ENCODE measurements around the gene MPL. TPM values are rescaled to one million over a fixed set of nuclear protein-coding genes. Genes with fewer than 3 reads are reported as not detected.

The MPL gene
- total RNA-seq, 1 experiment from 2014 or later: 0.15 TPM

DNA sequence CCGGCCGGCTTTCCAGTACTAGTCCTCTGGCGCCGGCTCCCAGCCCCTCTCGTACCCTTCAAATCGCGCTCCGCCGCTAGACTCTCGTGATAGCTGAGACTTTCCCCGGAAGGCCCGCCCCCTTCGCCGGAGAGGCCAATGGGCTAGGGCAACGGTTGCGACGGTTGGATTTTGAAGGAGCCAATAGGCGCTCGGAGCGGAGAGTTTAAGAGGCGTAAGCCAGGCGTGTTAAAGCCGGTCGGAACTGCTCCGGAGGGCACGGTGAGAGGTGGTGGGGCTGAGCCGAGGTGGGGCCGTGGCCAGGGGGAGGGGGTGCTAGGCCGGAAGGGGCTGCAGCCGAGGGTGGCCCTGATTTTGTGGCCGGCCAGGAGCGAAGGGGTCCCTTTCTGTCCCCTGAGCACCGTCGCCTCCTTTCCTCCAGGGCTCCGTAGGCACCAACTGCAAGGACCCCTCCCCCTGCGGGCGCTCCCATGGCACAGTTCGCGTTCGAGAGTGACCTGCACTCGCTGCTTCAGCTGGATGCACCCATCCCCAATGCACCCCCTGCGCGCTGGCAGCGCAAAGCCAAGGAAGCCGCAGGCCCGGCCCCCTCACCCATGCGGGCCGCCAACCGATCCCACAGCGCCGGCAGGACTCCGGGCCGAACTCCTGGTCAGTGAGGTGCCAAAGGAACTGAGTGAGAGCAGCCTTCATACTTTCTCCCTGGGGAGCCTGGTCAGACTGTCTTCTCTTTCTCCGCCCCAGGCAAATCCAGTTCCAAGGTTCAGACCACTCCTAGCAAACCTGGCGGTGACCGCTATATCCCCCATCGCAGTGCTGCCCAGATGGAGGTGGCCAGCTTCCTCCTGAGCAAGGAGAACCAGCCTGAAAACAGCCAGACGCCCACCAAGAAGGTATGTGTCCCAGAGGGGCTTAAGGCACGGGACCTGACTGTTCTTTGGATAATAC, 21.4 kb downstream of the MPL start, which contains the start of gene CDC20 (continued):
- TF ChIP-seq, protein P1, sequence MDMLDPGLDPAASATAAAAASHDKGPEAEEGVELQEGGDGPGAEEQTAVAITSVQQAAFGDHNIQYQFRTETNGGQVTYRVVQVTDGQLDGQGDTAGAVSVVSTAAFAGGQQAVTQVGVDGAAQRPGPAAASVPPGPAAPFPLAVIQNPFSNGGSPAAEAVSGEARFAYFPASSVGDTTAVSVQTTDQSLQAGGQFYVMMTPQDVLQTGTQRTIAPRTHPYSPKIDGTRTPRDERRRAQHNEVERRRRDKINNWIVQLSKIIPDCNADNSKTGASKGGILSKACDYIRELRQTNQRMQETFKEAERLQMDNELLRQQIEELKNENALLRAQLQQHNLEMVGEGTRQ (CRISPR knock-in tag; IDR thresholded peaks at IDR 0.05): no peak
- TF ChIP-seq ZNF219 (CRISPR knock-in tag; IDR thresholded peaks at IDR 0.05; ENCODE audit: borderline replicate concordance) (no peak), NFYB (CRISPR knock-in tag; conservative IDR thresholded peaks at IDR 0.05; ENCODE audit: low read depth) (peak; percentile 93), NR1H2 (CRISPR knock-in tag; IDR thresholded peaks at IDR 0.05) (no peak), NR3C1 (CRISPR knock-in tag; conservative IDR thresholded peaks at IDR 0.05; ENCODE audit: low read depth) (no peak), CBFB (CRISPR knock-in tag; IDR thresholded peaks at IDR 0.05; ENCODE audit: low read depth) (no peak), ZNF138 (CRISPR knock-in tag; conservative IDR thresholded peaks at IDR 0.05) (no peak), ZNF232 (CRISPR knock-in tag; IDR thresholded peaks at IDR 0.05) (0 out of 2 replicates have a peak, but pooled peaks have one; percentile 32), PRRX2 (CRISPR knock-in tag; IDR thresholded peaks at IDR 0.05) (no peak), CREB1 (CRISPR knock-in tag; IDR thresholded peaks at IDR 0.05) (peak; percentile 11; the same call in 1 of the 2 replicates), ATF1 (CRISPR knock-in tag; IDR thresholded peaks at IDR 0.05) (no peak), NR2C2 (CRISPR knock-in tag; IDR thresholded peaks at IDR 0.05) (no peak), ZNF416 (CRISPR knock-in tag; IDR thresholded peaks at IDR 0.05) (0 out of 2 replicates have a peak, but pooled peaks have one; percentile 47), JUN (CRISPR knock-in tag; IDR thresholded peaks at IDR 0.05) (0 out of 2 replicates have a peak, but pooled peaks have one; percentile 27), TEAD4 (CRISPR knock-in tag; IDR thresholded peaks at IDR 0.05) (no peak), ETV6 (CRISPR knock-in tag; IDR thresholded peaks at IDR 0.05) (peak; percentile 52)
- TF ChIP-seq, protein P2, sequence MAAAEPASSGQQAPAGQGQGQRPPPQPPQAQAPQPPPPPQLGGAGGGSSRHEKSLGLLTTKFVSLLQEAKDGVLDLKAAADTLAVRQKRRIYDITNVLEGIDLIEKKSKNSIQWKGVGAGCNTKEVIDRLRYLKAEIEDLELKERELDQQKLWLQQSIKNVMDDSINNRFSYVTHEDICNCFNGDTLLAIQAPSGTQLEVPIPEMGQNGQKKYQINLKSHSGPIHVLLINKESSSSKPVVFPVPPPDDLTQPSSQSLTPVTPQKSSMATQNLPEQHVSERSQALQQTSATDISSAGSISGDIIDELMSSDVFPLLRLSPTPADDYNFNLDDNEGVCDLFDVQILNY (CRISPR knock-in tag; IDR thresholded peaks at IDR 0.05): peak; percentile 48; the same call in 1 of the 2 replicates
- TF ChIP-seq, protein P3, sequence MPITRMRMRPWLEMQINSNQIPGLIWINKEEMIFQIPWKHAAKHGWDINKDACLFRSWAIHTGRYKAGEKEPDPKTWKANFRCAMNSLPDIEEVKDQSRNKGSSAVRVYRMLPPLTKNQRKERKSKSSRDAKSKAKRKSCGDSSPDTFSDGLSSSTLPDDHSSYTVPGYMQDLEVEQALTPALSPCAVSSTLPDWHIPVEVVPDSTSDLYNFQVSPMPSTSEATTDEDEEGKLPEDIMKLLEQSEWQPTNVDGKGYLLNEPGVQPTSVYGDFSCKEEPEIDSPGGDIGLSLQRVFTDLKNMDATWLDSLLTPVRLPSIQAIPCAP (CRISPR knock-in tag; IDR thresholded peaks at IDR 0.05): no peak
- TF ChIP-seq, protein P4, sequence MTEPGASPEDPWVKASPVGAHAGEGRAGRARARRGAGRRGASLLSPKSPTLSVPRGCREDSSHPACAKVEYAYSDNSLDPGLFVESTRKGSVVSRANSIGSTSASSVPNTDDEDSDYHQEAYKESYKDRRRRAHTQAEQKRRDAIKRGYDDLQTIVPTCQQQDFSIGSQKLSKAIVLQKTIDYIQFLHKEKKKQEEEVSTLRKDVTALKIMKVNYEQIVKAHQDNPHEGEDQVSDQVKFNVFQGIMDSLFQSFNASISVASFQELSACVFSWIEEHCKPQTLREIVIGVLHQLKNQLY (CRISPR knock-in tag; IDR thresholded peaks at IDR 0.05): no peak
- TF ChIP-seq, protein P5, sequence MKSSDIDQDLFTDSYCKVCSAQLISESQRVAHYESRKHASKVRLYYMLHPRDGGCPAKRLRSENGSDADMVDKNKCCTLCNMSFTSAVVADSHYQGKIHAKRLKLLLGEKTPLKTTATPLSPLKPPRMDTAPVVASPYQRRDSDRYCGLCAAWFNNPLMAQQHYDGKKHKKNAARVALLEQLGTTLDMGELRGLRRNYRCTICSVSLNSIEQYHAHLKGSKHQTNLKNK (CRISPR knock-in tag; IDR thresholded peaks at IDR 0.05): no peak
- TF ChIP-seq, protein P6, sequence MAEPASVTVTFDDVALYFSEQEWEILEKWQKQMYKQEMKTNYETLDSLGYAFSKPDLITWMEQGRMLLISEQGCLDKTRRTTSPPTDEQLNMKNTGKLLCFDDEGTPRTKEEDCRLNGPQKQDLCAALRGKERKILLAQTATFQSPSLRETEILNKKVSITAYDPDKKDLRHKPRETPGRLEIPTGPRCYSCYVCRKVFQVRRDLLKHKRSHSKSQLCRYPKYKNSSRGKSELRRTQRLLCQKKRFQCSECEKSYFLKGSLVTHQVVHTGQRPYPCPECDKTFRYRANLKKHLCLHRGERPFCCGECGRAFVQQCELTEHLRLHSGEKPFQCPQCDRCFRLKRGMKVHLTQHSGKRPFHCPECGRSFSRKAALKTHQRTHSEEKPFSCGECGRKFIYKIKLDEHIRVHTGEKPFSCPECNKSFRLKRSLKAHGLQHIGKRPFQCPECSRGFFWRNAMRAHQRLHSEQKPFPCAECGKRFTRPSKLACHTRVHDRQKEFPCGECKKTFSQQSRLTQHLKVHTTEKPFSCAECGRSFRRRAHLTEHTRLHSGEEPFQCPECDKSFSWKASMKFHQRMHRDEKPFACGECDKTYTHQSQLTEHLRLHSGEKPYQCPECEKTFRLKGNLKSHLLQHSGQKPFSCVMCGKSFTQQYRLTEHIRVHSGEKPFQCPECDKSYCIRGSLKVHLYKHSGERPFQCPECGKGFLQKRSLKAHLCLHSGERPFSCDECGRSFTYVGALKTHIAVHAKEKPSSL (CRISPR knock-in tag; conservative IDR thresholded peaks at IDR 0.05): no peak
- TF ChIP-seq, protein P7, sequence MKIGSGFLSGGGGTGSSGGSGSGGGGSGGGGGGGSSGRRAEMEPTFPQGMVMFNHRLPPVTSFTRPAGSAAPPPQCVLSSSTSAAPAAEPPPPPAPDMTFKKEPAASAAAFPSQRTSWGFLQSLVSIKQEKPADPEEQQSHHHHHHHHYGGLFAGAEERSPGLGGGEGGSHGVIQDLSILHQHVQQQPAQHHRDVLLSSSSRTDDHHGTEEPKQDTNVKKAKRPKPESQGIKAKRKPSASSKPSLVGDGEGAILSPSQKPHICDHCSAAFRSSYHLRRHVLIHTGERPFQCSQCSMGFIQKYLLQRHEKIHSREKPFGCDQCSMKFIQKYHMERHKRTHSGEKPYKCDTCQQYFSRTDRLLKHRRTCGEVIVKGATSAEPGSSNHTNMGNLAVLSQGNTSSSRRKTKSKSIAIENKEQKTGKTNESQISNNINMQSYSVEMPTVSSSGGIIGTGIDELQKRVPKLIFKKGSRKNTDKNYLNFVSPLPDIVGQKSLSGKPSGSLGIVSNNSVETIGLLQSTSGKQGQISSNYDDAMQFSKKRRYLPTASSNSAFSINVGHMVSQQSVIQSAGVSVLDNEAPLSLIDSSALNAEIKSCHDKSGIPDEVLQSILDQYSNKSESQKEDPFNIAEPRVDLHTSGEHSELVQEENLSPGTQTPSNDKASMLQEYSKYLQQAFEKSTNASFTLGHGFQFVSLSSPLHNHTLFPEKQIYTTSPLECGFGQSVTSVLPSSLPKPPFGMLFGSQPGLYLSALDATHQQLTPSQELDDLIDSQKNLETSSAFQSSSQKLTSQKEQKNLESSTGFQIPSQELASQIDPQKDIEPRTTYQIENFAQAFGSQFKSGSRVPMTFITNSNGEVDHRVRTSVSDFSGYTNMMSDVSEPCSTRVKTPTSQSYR (CRISPR knock-in tag; IDR thresholded peaks at IDR 0.05): peak; percentile 68; the same call in 1 of the 2 replicates
- TF ChIP-seq, protein P8, sequence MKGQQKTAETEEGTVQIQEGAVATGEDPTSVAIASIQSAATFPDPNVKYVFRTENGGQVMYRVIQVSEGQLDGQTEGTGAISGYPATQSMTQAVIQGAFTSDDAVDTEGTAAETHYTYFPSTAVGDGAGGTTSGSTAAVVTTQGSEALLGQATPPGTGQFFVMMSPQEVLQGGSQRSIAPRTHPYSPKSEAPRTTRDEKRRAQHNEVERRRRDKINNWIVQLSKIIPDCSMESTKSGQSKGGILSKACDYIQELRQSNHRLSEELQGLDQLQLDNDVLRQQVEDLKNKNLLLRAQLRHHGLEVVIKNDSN (CRISPR knock-in tag; IDR thresholded peaks at IDR 0.05): no peak
- TF ChIP-seq, protein P9, sequence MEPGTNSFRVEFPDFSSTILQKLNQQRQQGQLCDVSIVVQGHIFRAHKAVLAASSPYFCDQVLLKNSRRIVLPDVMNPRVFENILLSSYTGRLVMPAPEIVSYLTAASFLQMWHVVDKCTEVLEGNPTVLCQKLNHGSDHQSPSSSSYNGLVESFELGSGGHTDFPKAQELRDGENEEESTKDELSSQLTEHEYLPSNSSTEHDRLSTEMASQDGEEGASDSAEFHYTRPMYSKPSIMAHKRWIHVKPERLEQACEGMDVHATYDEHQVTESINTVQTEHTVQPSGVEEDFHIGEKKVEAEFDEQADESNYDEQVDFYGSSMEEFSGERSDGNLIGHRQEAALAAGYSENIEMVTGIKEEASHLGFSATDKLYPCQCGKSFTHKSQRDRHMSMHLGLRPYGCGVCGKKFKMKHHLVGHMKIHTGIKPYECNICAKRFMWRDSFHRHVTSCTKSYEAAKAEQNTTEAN (CRISPR knock-in tag; IDR thresholded peaks at IDR 0.05): no peak
